GM19455 (cell line): ENCODE data around the gene ADORA1.

ENCODE experiments used
- ATAC-seq: cut with Tn5 transposase; IDR thresholded peaks from one replicate; pipeline ENCODE4 v1.9.1; 2021; ENCODE audit not compliant: unreplicated experiment

The ADORA1 gene

DNA sequence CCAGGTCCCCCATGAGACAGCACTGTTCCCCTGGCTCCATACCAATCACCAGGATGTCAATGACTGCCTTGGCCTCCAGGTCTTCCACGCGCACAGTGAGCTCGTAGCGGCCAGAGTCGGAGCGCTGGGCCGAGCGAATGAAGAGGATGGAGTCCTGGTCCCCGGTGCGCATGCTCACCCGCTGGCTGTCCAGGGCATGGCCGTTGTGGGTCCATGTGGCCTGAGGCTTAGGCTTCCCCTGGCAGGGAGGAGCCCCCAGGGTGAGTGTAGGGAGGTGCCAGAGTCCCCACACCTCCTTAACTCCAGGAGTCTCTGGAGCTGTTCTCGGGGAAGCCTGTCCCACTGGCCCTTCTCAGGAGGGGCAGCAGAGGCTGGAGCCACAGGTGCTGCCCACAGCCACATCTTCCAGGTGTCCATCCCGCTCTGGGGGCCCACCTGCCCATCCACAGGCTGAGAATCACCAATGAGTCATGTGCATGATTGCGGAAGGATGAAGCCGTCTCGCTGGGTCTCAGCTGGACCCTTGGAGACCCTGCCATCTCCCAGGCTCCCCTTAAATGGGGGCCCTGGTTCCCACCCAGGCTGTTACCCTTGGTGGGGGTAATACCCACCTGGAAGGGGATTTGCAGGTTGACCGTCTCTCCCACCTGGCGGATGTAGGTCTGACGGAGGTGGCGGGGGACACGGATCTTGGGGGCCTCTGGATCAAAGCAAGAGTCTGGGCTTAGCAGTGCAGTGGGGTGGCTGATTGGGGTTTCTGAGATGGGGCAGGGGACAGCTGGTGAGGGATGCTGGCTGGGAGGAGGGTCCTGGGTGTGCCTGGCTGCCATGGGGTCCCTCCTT lies 44.0 kb downstream of the ADORA1 start:
- no peak for ATAC-seq

DNA sequence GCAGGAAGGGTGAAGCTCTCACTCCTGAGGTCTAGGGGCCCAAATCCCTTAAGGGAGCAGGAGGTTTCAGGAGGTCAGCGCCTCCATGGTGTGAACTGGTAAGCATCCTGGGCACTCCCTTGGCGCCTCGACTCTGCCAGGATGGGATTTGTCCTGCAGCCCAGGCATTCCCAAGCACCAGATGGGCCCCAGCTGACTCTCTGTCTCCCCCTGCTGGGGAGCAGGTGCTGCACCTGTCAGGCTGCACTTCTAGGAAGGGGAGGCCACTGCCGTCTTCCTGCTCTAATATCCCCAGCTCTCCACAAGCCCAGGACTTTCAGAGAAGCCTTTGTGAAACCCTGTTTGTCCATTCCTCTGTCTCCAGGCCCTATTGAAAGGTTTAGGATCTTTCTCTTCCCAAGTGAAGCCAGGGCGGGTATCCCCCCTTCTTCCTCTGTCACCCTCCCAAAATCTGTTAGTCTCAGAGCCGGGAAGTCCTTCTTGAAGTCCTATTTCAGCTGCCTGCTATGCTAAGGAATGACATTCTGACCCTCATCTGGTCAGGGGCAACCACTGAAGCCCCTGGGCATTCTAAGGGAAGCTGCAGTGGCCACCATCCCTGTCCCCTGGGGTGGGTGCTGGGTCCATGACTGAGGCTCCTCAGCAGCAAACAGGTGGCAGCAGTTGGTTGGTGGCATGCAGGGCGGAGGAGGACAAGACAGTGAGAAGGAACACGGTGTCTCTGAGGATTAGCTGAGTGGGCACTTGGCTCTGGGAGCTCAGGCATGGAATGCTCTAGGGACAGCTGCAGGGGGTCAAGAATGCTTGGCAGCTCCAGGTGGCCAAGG lies 44.9 kb downstream of the ADORA1 start:
- no peak for ATAC-seq

DNA sequence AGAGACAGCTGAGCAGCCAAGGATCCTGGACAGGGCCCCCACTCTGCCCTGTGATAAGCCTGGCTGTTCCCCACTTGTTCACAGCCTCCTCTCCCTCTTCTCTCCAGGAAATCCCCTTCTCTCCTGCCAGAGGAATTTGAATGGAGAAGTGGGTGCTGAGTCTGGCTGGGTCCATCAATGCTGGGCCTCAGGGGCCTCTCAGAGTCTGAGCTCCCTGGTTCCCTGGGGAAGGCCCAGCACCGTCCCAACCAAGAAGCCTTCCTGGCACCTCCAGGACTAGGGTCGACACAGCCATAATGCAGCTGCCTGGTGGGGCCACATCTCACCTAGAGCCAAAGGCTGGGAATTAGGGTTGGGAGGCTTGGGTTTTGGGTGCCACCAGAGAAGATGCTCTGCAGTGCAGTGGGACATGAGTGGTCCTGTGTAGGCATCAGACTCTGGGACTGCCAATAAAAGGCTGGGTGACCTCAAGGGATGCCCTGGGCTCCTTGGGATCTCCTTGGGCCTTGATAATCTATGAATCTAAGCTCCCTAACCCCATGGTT lies 45.6 kb downstream of the ADORA1 start:
- no peak for ATAC-seq

DNA sequence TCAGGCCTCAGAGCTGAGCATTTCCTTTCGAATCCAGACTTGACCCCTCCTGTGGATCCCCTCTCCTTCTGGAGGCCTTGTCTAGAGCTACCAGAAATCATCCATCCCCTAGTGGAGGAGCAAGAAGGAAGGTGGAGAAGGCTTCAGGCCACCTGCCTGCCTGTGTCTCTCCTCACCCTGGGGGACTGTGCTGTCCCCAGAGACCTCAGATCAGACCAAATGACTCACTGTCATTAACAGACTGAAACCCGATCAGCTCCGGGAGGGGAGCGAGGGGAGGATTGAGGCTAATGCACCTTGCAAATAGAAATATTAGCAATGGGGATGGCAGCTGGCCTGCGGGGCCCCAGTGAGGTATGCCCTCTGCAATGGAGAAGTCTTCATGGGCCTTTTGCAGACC lies 46.0 kb downstream of the ADORA1 start:
- ATAC-seq: peak; percentile 61

DNA sequence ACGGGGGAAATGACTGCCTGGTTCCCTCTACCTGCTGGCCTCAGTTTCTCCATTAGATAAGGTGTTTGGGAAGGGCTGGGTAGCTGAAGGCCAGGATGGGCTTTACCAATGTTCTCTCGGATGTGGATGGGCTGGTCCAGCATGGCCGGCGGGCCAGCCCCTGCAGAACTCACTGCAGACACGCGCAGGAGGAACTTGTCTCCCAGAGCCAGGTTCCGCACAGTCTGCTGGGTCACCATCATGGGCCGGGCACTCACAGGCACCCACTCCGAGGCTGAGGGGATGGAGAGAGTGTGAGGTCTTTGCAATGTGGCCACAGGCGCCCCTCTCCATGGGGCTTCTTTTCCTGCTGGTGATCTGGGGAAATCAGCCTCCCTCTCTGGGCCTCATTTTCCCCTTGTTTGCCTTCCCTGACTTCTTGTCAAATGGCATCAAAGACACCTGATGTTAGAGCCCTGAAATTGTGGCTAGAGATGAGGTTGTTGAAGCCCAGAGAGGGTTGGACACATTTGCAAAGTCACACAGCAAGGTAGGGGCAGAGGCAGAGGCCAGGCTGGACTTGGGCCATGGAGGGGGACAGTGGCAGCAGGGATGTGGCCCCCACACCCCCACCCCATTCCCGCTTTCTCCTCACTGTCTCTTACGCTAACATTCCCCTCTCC lies 46.9 kb downstream of the ADORA1 start:
- ATAC-seq: no peak

DNA sequence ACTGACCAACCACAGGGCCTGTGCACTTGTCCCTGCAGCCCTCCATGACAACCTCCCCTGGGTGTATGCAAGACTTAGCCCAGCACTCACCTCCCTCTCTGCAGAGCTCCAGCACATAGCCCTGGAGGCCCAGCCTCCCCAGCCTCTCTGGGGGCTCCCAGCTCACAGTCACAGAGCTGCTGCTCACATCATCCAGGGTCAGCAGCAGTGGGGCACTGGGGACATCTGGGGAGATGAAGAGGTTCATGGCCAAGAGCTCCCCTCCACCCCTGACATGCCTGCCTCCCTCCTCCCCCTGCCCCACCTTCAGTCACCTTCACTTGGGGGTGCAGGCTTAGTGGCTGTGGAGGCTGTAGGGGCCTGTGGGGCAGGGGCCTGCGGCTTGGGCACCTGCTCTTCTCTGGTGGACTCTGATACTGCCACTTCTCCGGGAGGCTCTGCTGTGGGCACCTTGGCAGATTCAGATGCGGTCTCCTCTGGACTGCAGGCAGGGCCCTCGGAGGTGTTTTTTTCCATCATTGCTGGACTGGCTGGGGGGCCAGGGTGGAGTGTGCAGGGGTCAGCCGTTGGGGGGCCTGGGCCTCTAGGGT lies 47.8 kb downstream of the ADORA1 start, which contains the start of gene MYBPH:
Gene MYBPH (minus strand): TSS at position 590 of the 590 bp plus-strand sequence. CDS start 71 bp downstream, at position 519.
- ATAC-seq: no peak

DNA sequence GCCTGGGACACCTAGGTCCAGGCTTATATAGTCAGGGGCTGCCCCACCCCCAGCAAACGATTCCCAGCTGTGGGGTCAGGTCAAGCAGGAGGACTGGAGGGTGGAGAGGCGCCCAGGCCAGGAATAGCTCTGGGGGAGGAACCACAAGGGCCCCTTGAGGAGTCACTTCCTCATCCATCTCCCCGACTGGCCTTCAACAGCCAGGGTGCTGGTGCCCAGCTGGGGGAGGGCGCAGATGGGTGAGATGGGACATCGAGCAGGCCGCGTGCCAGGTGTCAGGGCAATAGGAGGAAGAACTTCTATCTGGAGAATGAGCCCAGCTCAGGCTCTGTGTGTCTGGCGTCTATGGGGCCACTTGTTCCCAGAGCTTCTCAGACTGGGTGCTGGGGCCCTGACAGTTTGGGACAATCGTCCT lies 48.3 kb downstream of the ADORA1 start:
- no peak for ATAC-seq

DNA sequence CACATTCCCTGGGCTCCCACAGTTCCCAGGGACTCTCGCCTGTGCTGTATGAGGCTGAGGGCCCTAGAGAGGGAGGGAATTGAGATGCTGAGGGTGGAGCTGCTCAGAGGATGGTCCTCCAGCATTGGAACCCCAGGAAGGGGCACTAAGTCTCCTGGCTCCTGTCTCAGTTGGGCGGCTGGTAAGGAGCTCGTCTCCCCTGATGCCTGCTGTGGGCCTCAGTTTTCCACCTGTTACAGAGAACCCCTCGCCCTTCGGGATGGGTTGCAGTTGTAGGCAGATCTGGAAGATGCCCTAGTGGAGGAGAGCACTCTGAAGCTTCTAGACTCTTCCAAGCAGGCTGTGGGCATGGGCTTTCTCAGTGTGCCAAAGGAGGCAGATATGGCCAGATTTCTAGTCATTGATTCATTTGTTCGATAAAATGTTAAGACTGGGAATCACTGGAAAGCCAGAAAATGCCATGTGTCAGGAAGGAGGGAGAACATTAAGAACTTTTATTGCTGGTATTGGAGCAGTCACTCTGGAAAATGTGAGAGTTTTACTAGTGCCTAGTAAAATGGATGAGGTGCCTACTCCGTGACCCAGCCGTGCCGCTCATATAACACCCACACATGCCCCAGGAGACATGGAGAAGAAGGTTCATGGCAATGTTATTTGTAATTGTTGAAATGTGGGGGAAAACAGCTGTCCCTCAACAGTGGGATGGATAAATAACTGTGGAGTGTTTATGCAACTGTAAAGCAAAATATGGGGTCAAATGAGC lies 48.9 kb downstream of the ADORA1 start:
- no peak for ATAC-seq

DNA sequence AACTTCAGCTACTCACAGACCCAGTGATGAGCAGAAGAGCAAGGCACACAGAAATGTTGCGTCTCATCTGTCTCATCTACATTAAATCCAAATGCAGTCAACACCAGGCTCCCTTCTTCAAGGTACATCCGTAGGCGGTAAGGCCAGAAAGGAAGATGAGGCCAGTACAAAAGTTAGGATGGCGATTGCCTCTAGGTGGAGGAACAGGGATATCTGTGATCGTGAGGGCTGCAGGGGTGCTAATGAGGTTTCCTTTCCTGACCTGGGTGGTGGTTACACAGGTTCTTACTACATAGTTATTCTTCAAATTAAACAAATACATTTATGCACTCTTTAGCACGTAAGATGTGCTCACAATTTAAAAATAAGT lies 49.5 kb downstream of the ADORA1 start:
- no peak for ATAC-seq

DNA sequence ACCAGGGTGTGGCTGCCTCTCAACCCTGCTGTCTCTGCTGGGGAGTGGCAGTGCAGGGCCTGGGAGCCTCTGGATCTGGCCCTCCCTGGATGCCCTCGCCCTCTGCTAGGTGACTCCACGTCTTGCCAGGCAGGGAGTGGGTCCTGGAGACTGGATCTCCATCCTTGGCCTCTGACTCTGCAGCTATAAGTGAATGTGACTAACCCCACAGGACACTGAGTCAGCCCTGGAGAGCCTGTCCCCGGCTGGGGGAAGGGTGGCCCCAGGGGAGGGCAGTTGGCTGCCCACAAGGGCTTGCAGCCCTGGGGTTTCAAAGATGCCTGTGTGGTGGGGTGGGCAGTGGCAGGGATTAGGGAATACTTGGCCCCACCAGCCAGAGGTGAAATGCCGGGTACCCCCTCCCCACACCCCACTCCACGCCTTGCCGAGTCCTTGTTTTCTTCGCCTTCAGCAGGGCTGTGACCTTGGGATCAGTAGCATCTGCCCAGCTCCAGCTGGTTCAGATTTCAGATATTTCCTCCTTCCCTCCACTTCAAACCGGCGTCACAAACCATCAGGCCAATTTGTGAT lies 50.0 kb downstream of the ADORA1 start:
- no peak for ATAC-seq

DNA sequence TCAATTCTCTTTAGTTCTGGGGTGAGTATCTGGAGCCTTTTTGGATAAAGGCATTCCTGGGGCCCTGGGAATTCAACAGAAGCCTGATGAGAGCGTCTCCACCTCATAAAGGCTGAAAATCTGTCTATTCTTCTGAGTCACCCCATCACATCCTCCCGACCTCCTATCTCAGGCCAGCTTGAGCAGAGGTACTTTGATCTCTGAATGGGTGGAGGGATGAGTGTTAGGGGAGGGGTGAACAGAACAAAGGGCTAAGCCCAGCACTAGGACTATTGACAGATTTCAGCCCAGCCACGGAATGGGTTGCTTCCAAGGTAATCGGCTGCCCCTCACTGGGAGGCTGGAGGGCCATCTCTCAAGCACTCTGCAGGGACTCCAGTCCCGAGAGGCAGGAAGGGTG lies 50.6 kb downstream of the ADORA1 start:
- no peak for ATAC-seq

DNA sequence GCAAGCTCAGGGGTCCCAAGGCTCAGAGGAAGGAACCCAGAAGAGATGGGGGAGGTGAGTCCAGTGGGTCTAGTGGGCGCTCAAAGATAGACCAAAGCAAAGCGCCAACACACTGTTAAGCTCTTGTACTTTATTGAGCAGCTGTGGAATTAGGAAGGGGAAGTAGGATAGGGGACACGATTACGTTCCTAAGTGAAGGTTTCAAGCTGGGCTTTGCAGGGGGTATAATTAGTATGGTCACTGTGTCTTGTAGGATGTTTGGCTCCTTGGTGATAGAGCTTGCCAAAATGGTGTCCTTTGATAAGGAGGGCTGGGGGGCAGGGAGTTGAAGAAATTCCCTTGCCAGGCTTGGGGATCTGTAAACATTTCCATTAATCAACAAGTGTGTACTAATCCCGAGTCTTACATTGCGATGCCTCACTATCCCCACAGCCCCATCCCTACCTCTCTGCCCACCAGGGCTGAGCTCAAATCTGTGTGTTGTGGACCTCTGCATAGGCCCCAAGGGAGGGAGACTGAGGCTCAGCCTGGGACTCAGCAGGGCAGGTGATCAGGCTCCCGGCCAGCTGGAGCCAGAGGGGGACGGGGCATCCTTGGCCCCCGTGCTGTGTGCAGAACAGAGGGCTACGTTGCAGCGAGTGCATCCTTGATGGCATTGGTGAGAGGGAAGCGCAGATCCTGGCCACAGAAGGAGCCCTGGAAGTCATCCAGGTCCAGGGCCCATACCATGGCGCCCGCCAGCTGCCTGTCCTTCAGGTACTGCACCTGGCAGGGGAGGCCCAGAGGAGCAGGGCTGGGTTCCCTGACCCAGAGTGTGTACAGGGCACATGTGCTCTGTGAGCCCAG lies 51.5 kb downstream of the ADORA1 start:
- ATAC-seq: no peak

DNA sequence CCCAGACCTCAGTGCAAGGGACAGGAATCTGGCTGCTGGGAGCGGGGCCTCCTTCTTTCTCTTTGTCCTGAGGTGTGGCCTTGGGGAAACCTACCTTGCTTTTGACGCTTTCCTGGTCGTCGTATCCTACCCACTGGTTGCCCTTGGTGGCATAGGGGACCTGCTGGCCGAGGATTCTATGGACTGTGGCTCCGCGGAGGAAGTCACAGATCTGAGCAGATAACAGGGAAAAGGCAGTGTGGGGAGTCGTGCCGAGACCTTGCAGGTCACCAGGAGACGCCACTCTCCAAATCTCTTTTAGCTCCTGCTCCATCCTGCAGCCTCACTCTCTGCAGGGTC lies 52.1 kb downstream of the ADORA1 start:
- ATAC-seq: no peak

DNA sequence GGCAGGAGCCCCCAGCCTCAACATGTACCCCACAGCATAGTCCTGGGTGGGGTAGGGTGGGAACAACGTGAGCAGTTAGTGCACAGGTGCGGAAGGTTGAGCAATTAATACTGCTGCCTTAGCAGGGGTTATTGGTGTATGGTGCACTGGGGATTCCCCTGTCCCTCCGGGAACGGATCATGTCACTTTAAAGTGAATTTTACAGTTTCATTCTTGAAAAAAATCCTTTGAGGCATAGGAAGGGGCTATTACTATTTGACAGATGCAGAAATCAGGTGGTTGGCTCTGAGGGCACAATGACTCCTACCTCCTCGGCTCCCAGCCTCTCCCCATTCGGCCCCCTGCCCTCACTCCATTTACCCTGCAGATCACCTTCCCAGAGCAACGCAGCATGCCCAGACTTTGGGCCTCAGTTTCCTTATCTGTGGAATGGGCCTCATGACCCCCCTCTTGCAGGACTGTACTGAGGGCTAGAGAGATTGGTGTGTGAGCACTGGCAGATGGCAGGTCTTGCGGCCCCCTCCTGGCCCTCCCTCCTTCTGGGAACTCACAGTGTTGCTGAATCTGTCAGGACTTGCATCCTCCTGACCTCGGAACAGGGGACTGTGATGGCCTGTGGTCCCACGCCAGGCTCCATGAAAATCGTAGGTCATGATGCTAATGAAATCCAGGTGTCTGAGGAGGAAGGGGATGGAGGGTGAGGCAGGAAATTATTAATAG lies 53.2 kb downstream of the ADORA1 start:
- ATAC-seq: no peak

DNA sequence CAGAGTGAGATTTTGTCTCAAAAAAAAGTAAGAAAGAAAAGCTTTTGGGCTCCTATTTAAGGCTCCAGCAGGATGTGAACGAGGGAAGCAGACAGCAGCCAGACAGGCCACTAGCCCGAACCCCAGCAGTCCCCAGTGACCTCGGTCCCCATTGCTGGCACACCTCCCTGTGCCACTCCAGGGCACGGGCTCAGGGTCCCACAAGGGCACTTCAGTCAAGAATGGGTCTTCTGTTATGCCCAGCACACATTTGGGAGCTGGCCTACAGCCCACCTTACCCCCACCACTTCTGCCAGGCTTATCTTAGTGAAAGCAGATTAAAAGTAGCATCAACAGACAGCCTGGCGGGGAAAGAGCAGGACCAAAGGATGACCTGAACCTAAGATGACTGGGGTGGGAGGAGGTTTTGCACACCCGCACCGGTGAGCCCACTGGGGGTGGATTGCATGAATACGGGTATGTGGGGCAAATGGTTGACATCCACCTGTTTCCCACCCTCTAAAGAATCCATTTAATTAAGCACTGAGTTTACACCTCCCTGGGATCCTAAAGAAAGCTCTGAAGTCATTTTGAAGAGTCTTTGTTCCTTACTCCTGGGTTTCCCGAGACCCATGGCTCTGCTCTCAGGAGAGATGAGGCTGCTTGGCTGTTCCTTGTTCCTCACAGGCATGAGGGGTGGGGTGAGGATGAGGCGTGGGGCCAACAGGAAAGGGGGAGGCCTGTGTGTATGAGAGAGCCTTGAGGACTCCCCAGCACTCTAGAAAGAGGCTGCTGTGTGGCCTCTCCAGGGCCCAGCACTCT lies 54.3 kb downstream of the ADORA1 start:
- no peak for ATAC-seq

DNA sequence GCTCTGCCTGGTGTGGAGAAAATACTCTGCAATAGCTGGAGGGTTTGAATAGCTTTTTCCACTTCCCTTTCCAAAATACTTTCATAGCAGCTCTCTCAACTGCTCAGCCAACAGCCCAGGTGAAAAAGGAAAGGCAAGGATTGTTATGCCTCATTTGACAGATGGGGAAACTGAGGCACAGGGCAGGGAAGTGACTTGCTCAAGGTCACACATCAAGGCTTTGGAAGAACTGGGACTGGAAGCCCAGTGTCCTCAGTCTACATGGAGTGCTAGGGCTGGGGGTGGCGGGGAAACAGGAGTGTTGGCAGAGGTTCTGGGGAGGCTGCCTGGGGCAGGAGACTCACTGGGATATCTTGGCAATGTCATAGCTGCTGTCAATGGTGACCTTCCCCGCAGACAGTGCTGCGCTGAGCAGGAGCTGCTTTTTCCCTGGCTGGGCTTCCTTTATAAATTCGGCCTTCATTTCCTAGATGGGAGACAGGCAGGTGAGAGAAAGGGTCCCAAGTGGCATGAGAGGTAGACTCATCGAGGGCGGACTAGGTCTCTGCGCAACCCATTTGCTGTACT lies 54.9 kb downstream of the ADORA1 start:
- no peak for ATAC-seq

DNA sequence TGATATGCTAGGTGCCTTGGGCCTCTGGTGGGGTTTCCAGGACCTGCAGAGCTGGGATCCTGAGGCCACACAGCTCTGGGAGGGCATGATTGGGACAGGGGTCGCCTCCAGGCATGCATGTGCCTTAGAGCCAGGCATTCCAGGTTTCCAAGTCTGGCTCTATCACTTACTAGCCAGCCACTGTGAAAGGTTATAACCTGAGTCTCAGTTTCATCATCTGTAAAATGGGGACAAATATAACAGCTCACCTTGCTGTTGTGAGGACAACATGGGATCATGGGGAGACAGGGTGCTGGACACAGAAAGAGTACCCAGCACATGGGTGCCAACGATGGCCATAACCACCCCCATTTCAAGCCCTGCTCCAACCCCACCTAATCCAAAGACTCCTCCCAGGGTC lies 56.3 kb downstream of the ADORA1 start:
- ATAC-seq: no peak
